Measurements from ENCODE around the gene CLIP2.

CLIP2 gene

DNA sequence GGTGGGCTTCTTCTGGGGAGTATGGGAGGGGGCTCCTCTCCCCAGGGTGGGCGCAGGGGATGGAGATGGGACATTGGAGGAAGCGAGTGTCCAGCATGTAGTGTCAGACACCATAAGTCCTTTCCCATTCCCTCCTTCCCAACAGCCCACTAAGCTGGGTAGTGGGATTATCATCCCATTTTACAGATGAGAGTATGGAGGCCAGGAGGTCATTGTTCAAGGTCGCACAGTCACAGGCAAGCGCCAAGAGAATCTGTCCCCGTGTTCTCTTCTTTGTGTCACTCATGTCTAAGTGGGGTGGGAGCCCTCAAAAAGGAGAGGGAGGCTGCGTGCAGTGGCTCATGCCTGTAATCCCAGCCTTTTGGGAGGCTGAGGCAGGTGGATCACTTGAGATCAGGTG lies 64.8 kb downstream of the CLIP2 start:
- TF ChIP-seq, protein P1, sequence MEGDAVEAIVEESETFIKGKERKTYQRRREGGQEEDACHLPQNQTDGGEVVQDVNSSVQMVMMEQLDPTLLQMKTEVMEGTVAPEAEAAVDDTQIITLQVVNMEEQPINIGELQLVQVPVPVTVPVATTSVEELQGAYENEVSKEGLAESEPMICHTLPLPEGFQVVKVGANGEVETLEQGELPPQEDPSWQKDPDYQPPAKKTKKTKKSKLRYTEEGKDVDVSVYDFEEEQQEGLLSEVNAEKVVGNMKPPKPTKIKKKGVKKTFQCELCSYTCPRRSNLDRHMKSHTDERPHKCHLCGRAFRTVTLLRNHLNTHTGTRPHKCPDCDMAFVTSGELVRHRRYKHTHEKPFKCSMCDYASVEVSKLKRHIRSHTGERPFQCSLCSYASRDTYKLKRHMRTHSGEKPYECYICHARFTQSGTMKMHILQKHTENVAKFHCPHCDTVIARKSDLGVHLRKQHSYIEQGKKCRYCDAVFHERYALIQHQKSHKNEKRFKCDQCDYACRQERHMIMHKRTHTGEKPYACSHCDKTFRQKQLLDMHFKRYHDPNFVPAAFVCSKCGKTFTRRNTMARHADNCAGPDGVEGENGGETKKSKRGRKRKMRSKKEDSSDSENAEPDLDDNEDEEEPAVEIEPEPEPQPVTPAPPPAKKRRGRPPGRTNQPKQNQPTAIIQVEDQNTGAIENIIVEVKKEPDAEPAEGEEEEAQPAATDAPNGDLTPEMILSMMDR (IDR thresholded peaks at IDR 0.05; ENCODE audit: insufficient read depth, missing control alignments): no peak
- DNase-seq (ENCODE audit: insufficient read length, low spot score): no peak
- no peak for FAIRE-seq

DNA sequence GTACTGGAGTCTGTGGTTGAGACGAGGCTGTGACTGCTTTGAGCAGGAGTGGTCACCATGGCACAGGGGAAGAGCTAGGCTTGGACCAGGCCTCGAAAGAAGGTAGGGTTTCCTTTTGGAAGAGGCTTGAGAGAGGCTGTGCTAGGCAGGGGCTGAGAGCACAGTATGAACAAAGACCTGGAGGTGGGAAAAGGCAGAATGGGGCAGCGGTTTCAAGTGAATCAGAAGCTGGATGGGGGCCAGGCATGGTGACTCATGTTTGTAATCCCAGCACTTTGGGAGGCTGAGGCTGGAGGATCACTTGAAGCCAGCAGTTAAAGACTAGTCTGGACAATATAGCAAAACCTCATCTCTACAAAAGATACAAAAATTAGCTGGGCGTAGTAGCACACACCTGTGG lies 65.9 kb downstream of the CLIP2 start:
- TF ChIP-seq, protein P1 (IDR thresholded peaks at IDR 0.05; ENCODE audit: insufficient read depth, missing control alignments): no peak
- DNase-seq (ENCODE audit: insufficient read length, low spot score) (no peak), FAIRE-seq (no peak)

DNA sequence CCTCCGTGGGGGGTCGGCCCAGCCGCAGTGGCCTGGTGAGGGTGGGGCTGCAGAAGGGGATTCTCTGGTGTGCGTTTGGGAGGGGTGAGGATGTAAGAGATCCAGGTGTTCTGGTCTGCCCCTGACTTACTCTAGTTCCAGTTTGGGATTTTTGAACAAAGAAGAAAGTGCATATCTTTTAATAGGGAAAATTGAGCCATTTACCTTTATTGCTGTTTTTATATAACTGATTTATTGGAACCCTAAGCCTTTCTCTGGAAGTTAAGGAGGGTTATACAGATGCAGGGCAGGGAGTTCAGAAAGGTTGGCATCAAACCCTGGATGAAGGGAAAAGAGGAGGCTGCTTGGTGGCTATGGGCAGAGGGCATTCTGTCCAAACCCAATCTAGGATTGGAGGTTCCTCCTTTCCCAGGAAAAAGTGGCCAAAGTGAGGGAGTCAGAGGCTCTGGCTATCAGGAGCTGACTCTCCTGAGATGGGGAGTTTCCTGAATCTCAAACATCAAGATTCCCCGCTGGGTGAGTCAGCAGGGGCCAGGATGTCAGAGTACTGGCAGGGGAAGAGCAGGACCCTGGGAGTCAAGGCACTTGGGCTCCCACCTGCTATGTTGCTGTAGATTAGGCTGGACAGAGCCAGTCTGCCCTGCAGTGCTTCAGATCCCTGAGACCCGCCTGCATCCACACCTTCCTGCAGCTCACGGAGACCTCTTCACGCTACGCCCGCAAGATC lies 67.5 kb downstream of the CLIP2 start:
- TF ChIP-seq, protein P1 (IDR thresholded peaks at IDR 0.05; ENCODE audit: insufficient read depth, missing control alignments): no peak
- no peak for FAIRE-seq
- no peak for DNase-seq (ENCODE audit: insufficient read length, low spot score)

DNA sequence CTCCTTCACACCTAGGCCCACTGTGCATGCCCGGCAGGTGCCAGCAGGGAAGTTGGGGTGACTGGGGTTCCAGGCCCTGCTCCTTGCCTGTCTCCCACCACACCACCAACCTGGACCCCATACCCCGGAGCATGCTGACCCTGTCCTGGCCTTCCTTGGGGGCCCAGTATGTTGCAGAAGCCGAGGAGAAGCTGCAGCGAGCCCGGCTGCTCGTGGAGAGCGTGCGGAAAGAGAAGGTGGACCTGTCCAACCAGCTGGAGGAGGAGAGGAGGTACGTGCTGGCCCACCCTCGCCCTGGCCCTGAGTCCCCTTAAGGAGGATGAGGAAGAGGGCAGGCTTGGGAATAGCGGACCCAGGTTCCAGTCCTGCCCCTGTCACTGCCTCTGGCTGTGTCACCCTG lies 70.8 kb downstream of the CLIP2 start:
- FAIRE-seq (no peak), DNase-seq (ENCODE audit: insufficient read length, low spot score) (no peak)
- TF ChIP-seq, protein P1 (IDR thresholded peaks at IDR 0.05; ENCODE audit: insufficient read depth, missing control alignments): no peak

DNA sequence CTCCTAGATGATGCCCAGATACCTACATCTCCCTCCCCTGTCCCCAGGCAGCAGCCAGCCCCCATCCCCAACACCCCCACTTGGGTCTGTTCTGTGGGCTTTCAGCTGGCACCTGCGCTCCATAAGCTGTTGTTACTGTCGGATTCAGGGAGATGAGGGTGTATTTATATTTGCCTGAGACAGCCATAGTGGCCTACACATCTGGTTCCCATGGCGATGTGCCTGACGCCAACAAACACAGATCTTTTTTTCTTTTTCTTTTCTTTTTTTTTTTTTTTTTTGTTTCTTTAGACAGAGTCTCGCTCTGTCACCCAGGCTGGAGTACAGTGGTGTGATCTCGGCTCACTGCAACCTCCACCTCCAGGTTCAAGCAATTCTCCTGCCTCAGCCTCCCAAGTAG lies 73.1 kb downstream of the CLIP2 start:
- TF ChIP-seq, protein P1 (IDR thresholded peaks at IDR 0.05; ENCODE audit: insufficient read depth, missing control alignments): no peak
- no peak for FAIRE-seq
- DNase-seq (ENCODE audit: insufficient read length, low spot score): no peak

DNA sequence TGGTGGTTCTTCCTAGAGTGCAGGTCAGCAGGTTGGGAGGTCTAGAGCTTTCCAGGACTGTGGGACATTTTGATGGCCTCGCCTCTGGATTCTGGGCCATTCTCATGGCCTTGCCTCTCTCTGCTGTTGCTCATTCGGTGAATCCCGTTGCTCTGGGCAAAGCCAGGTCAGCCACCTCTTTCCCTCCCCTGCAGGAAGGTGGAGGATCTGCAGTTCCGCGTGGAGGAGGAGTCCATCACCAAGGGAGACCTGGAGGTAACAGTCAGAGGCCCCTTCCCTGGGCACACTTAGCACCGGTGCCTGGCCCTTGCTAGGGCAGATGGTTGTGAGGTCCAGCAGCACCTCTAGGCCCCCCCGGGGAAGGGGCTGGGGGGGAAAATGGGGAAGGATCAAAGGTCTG lies 74.9 kb downstream of the CLIP2 start:
- TF ChIP-seq, protein P1 (IDR thresholded peaks at IDR 0.05; ENCODE audit: insufficient read depth, missing control alignments): no peak
- FAIRE-seq: no peak
- no peak for DNase-seq (ENCODE audit: insufficient read length, low spot score)

DNA sequence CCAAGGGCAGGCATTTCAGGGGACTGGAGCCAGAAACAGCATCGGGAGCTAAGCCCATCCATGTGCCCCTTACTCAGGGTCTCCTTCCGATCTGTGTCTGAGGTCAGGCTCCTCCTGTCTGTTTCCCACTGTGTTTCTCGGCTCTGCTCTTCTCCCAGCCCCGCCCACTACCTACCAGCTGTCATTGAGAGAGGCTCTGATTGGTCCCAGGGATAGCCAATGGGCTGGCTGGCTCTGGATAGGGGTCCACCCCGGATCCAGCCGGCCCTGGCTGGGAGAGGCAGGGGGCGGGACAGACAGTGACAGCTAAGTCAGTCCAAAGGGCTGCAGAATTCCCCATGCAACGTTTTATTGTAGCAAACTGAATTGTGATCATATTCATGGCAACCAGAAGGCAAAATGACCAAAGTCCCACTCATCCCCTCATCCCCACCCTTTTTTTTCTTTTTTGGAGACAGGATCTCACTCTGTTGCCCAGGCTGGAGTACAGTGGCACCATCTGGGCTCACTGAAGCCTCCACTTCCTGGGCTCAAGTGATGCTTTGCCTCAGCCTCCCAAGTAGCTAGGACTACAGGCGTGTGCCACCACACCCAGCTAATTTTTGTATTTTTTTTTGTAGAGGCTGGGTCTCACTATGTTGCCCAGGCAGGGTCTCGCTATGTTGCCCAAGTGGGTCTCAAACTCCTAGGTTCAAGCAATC lies 76.3 kb downstream of the CLIP2 start:
- DNase-seq (ENCODE audit: insufficient read length, low spot score) (peak; percentile 80), FAIRE-seq (no peak)
- TF ChIP-seq, protein P1 (IDR thresholded peaks at IDR 0.05; ENCODE audit: insufficient read depth, missing control alignments): no peak

All from D721Med (cell line).